HEK293T (cell line): Measurements from ENCODE around the gene TACC2.

ENCODE experiments used
- ARNT ChIP-seq: fragments of 450-650 bp; IDR thresholded peaks from 2 replicates; pipeline ENCODE4 v1.6.1; 2017; ENCODE audit warnings: mild to moderate bottlenecking
- FOXA1 ChIP-seq: fragments of 450-650 bp; IDR thresholded peaks from 2 replicates; pipeline ENCODE4 v1.6.1; 2016; ENCODE audit warnings: mild to moderate bottlenecking
- HDGF ChIP-seq: fragments of 450-650 bp; IDR thresholded peaks from 2 replicates; pipeline ENCODE4 v1.6.1; 2017; ENCODE audit warnings: antibody characterized with exemption, borderline replicate concordance
- NFRKB ChIP-seq: fragments of 450-650 bp; IDR thresholded peaks from 2 replicates; pipeline ENCODE4 v1.6.1; 2016; ENCODE audit warnings: mild to moderate bottlenecking, moderate library complexity
- PKNOX1 ChIP-seq: fragments of 450-650 bp; IDR thresholded peaks from 2 replicates; pipeline ENCODE4 v1.6.1; 2016
- SP1 ChIP-seq: fragments of 450-650 bp; IDR thresholded peaks from 2 replicates; pipeline ENCODE4 v1.6.1; 2017
- SUZ12 ChIP-seq: fragments of 450-650 bp; IDR thresholded peaks from 2 replicates; pipeline ENCODE4 v1.6.1; 2016; ENCODE audit warnings: mild to moderate bottlenecking
- ZNF384 ChIP-seq: fragments of 450-650 bp; IDR thresholded peaks from 2 replicates; pipeline ENCODE4 v1.6.1; 2016

- TF ChIP-seq SP1 (no peak), FOXA1 (no peak), PKNOX1 (no peak), ARNT (no peak), SUZ12 (no peak), HDGF (no peak), ZNF384 (no peak), NFRKB (no peak)
Measured at GRCh38 chr10:122148876-122149560, 160.1 kb downstream of the TACC2 start.
